ENCODE results near the gene NOD2. TPM values are rescaled to one million over a fixed set of nuclear protein-coding genes. Genes with fewer than 3 reads are reported as not detected.

Gene NOD2
- total and polyA plus RNA-seq, 4 donors: 2.1 to 14.1 (median 5.9) TPM

GRCh38 chr16:50657241-50657640 lies 36.2 kb upstream of the NOD2 start:
- no peaks in the 10 kb centered on the region for H3K36me3 ChIP-seq (ENCODE audit: control insufficient read depth in 4 of 4, insufficient read depth in 4 of 4, low read length in 4 of 4)
- no peaks in the 10 kb centered on the region for H3K4me1 ChIP-seq (ENCODE audit: control insufficient read depth in 5 of 5, insufficient read depth in 5 of 5, low read length in 5 of 5)
- WGBS, 2 donors: 61 to 64% methylated on average over 5 of the region's 5 CpGs
- no peak for TF ChIP-seq CTCF (IDR thresholded peaks at IDR 0.05; ENCODE audit: control extremely low read depth, extremely low read depth)
- no peaks in the 10 kb centered on the region for H3K9me3 ChIP-seq (ENCODE audit: control insufficient read depth in 4 of 4, insufficient read depth in 3 of 4, low read length in 3 of 4)
- ATAC-seq (ENCODE audit: insufficient read depth, low FRiP score) (no peak), DNase-seq (peak in 1 of 3 donors; percentile 58)
- no peaks in the 10 kb centered on the region for H3K27me3 ChIP-seq (ENCODE audit: control insufficient read depth in 3 of 3, insufficient read depth in 3 of 3, low read length in 2 of 3)
- no peak overlapping the region for H3K9ac ChIP-seq (ENCODE audit: insufficient read depth in 1 of 2, low read length in 2 of 2)
- H3K4me3 ChIP-seq: no peak overlapping the region
- no peak overlapping the region for H3K27ac ChIP-seq (ENCODE audit: low read depth in 1 of 2, low read length in 1 of 2)

GRCh38 chr16:50659806-50660205 lies 33.6 kb upstream of the NOD2 start:
- DNase-seq: no peak

GRCh38 chr16:50662306-50662940 lies 31.0 kb upstream of the NOD2 start:
- DNase-seq (peak in 1 of 3 donors; percentile 49), ATAC-seq (ENCODE audit: insufficient read depth, low FRiP score) (no peak)
- H3K36me3 ChIP-seq (ENCODE audit: control insufficient read depth in 4 of 4, insufficient read depth in 4 of 4, low read length in 4 of 4): no peaks in the 10 kb centered on the region
- H3K27me3 ChIP-seq (ENCODE audit: control insufficient read depth in 3 of 3, insufficient read depth in 3 of 3, low read length in 2 of 3): no peaks in the 10 kb centered on the region
- no peak overlapping the region for H3K9ac ChIP-seq (ENCODE audit: insufficient read depth in 1 of 2, low read length in 2 of 2)
- H3K4me1 ChIP-seq (ENCODE audit: control insufficient read depth in 5 of 5, insufficient read depth in 5 of 5, low read length in 5 of 5): peaks cover 0 to 4% (median 0%) of the 10 kb centered on the region in 5 donors
- TF ChIP-seq CTCF (IDR thresholded peaks at IDR 0.05; ENCODE audit: control extremely low read depth, extremely low read depth): no peak
- no peak overlapping the region for H3K27ac ChIP-seq (ENCODE audit: low read depth in 1 of 2, low read length in 1 of 2)
- H3K4me3 ChIP-seq: no peak overlapping the region
- 88 to 93% methylated on average over 10 of the region's 10 CpGs for WGBS, 2 donors
- H3K9me3 ChIP-seq (ENCODE audit: control insufficient read depth in 4 of 4, insufficient read depth in 3 of 4, low read length in 3 of 4): peaks cover 0 to 3% (median 0%) of the 10 kb centered on the region in 4 donors

More at GRCh38 chr16:50659806-50660205, 33.6 kb upstream of the NOD2 start:
- H3K4me3 ChIP-seq: no peak overlapping the region
- no peak for ATAC-seq (ENCODE audit: insufficient read depth, low FRiP score)
- H3K36me3 ChIP-seq (ENCODE audit: control insufficient read depth in 4 of 4, insufficient read depth in 4 of 4, low read length in 4 of 4): no peaks in the 10 kb centered on the region
- no peak overlapping the region for H3K27ac ChIP-seq (ENCODE audit: low read depth in 1 of 2, low read length in 1 of 2)
- WGBS, 2 donors: 82 to 93% methylated on average over 5 of the region's 5 CpGs
- H3K27me3 ChIP-seq (ENCODE audit: control insufficient read depth in 3 of 3, insufficient read depth in 3 of 3, low read length in 2 of 3): no peaks in the 10 kb centered on the region
- no peak overlapping the region for H3K9ac ChIP-seq (ENCODE audit: insufficient read depth in 1 of 2, low read length in 2 of 2)
- TF ChIP-seq CTCF (IDR thresholded peaks at IDR 0.05; ENCODE audit: control extremely low read depth, extremely low read depth): no peak
- H3K9me3 ChIP-seq (ENCODE audit: control insufficient read depth in 4 of 4, insufficient read depth in 3 of 4, low read length in 3 of 4): peaks cover 0 to 3% (median 0%) of the 10 kb centered on the region in 4 donors
- peaks cover 0 to under 1% (median 0%) of the 10 kb centered on the region in 5 donors for H3K4me1 ChIP-seq (ENCODE audit: control insufficient read depth in 5 of 5, insufficient read depth in 5 of 5, low read length in 5 of 5)
